ENCODE results near the gene ARHGAP35.

ARHGAP35 gene

GRCh38 chr19:46850228-46851203 is 10.3 kb upstream of the ARHGAP35 start, which contains the start of gene AP2S1:
AP2S1 (minus strand) TSS chr19:46850846; CDS start chr19:46850766, 80 bp downstream.
- TF ChIP-seq REST (IDR thresholded peaks at IDR 0.05; ENCODE audit: low read depth) (no peak), TAF1 (IDR thresholded peaks at IDR 0.05; ENCODE audit: low read depth) (peak; percentile 60), ZBTB7A (IDR thresholded peaks at IDR 0.05; ENCODE audit: low read depth) (peak; percentile 55; the same call in 1 of the 2 replicates), TCF12 (IDR thresholded peaks at IDR 0.05; ENCODE audit: low read depth) (peak; percentile 92), USF1 (IDR thresholded peaks at IDR 0.05) (no peak), NFIC (IDR thresholded peaks at IDR 0.05) (no peak; the same call in 1 of the 2 replicates), EGR1 (IDR thresholded peaks at IDR 0.05) (no peak), RAD21 (IDR thresholded peaks at IDR 0.05; ENCODE audit: low read depth) (no peak), CEBPB (IDR thresholded peaks at IDR 0.05) (no peak), MAX (IDR thresholded peaks at IDR 0.05) (peak; percentile 37; the same call in 1 of the 2 replicates), FOXM1 (IDR thresholded peaks at IDR 0.05; ENCODE audit: borderline replicate concordance, low read depth) (no peak), EP300 (IDR thresholded peaks at IDR 0.05; ENCODE audit: borderline replicate concordance) (no peak), TEAD4 (IDR thresholded peaks at IDR 0.05) (no peak), CREB1 (IDR thresholded peaks at IDR 0.05; ENCODE audit: low read depth) (peak; percentile 51), YY1 (IDR thresholded peaks at IDR 0.05; ENCODE audit: low read depth) (peak; percentile 46)

- TF ChIP-seq TCF12 (IDR thresholded peaks at IDR 0.05; ENCODE audit: low read depth) = no peak
Observed at GRCh38 chr19:46852830-46853229, 8.0 kb upstream of the ARHGAP35 start.

GRCh38 chr19:46856062-46857022 is 4.5 kb upstream of the ARHGAP35 start:
- peak; percentile 32; the same call in 1 of the 2 replicates for TF ChIP-seq NFIC (IDR thresholded peaks at IDR 0.05)
- TF ChIP-seq RAD21 (IDR thresholded peaks at IDR 0.05; ENCODE audit: low read depth) = peak; percentile 95
- peak; percentile 86 for TF ChIP-seq MAX (IDR thresholded peaks at IDR 0.05)
- TF ChIP-seq TAF1 (IDR thresholded peaks at IDR 0.05; ENCODE audit: low read depth) = no peak
- no peak for TF ChIP-seq REST (IDR thresholded peaks at IDR 0.05; ENCODE audit: low read depth)
- 0 out of 2 replicates have a peak, but pooled peaks have one; percentile 12 for TF ChIP-seq TCF12 (IDR thresholded peaks at IDR 0.05; ENCODE audit: low read depth)

GRCh38 chr19:46859637-46860124 is 1.1 kb upstream of the ARHGAP35 start:
- TF ChIP-seq TAF1 (IDR thresholded peaks at IDR 0.05; ENCODE audit: low read depth) (no peak), MAX (IDR thresholded peaks at IDR 0.05) (no peak), EGR1 (IDR thresholded peaks at IDR 0.05) (no peak), CREB1 (IDR thresholded peaks at IDR 0.05; ENCODE audit: low read depth) (no peak), RAD21 (IDR thresholded peaks at IDR 0.05; ENCODE audit: low read depth) (no peak), REST (IDR thresholded peaks at IDR 0.05; ENCODE audit: low read depth) (no peak), YY1 (IDR thresholded peaks at IDR 0.05; ENCODE audit: low read depth) (no peak), TCF12 (IDR thresholded peaks at IDR 0.05; ENCODE audit: low read depth) (no peak), FOXM1 (IDR thresholded peaks at IDR 0.05; ENCODE audit: borderline replicate concordance, low read depth) (no peak), TEAD4 (IDR thresholded peaks at IDR 0.05) (no peak)

Data from Ishikawa (cell line).